WTC11 (cell line): Measurements from ENCODE around the gene TEC. TPM values are rescaled to one million over a fixed set of nuclear protein-coding genes. Genes with fewer than 3 reads are reported as not detected.

ENCODE experiments used
- ATAC-seq: fragments of 200-7000 bp; cut with Tn5 transposase; 2 replicates; pipeline ENCODE4 v1.10.0; 2021; ENCODE audit warnings: mild to moderate bottlenecking, moderate library complexity
- CTCF ChIA-PET: fragments of 300-600 bp; sonication (Branson Sonifier 250); formaldehyde crosslinking; loops from one replicate; lab custom pipeline; 2021; ENCODE audit warnings: antibody characterized with exemption; lab: Charles Lee
- POLR2A ChIA-PET: fragments of 350-600 bp; sonication (Branson Sonifier 250); formaldehyde crosslinking; loops from one replicate; lab custom pipeline; 2021; ENCODE audit warnings: antibody characterized with exemption; lab: Charles Lee
- DNase-seq: peaks from one replicate; pipeline ENCODE4 v3.0.0; 2021; ENCODE audit warnings: low spot score
- H3K27ac Mint-ChIP-seq: 2 replicates; pipeline ENCODE4 v1.8.0; 2021; ENCODE audit warnings: mixed read lengths
- H3K27me3 Mint-ChIP-seq: 2 replicates; pipeline ENCODE4 v1.8.0; 2021; ENCODE audit warnings: low read depth, mild to moderate bottlenecking, moderate library complexity, mixed read lengths
- H3K36me3 Mint-ChIP-seq: 2 replicates; pipeline ENCODE4 v1.8.0; 2021; ENCODE audit warnings: mixed read lengths
- H3K4me1 Mint-ChIP-seq: 2 replicates; pipeline ENCODE4 v1.8.0; 2022; ENCODE audit warnings: mixed read lengths
- H3K4me3 Mint-ChIP-seq: 2 replicates; pipeline ENCODE4 v1.8.0; 2021; ENCODE audit warnings: mild to moderate bottlenecking, moderate library complexity, mixed read lengths
- H3K9me3 Mint-ChIP-seq: 2 replicates; pipeline ENCODE4 v1.8.0; 2021; ENCODE audit warnings: mixed read lengths
- CBFB ChIP-seq: sonication (generic); formaldehyde crosslinking; IDR thresholded peaks from 2 replicates; pipeline ENCODE4 v1.8.1; 2022; ENCODE audit warnings: mild to moderate bottlenecking, low read depth, missing genetic modification reagents
- CREB1 ChIP-seq: sonication (generic); formaldehyde crosslinking; IDR thresholded peaks from 2 replicates; pipeline ENCODE4 v1.8.0; 2023; ENCODE audit warnings: mild to moderate bottlenecking, missing genetic modification reagents
- ESRRA ChIP-seq: sonication (generic); formaldehyde crosslinking; IDR thresholded peaks from 2 replicates; pipeline ENCODE4 v1.8.1; 2022; ENCODE audit warnings: mild to moderate bottlenecking, missing genetic modification reagents, borderline replicate concordance
- ETV6 ChIP-seq: sonication (generic); formaldehyde crosslinking; IDR thresholded peaks from 2 replicates; pipeline ENCODE4 v1.8.1; 2022; ENCODE audit warnings: mild to moderate bottlenecking, missing genetic modification reagents
- FOXK1 ChIP-seq: sonication (generic); formaldehyde crosslinking; IDR thresholded peaks from 2 replicates; pipeline ENCODE4 v1.8.0; 2022; ENCODE audit warnings: mild to moderate bottlenecking, moderate library complexity, missing genetic modification reagents
- GRHL2 ChIP-seq: fragments of 250-450 bp; sonication (Bioruptor Pico); IDR thresholded peaks from 2 replicates; pipeline ENCODE4 v1.8.0; 2022; ENCODE audit warnings: mild to moderate bottlenecking, moderate library complexity; ENCODE audit not compliant: insufficient replicate concordance, severe bottlenecking
- KAT7 ChIP-seq: sonication (generic); formaldehyde crosslinking; IDR thresholded peaks from 2 replicates; pipeline ENCODE4 v1.8.1; 2023; ENCODE audit warnings: missing genetic modification reagents, mild to moderate bottlenecking, borderline replicate concordance
- NR3C1 ChIP-seq: sonication (generic); formaldehyde crosslinking; conservative IDR thresholded peaks from 2 replicates; pipeline ENCODE4 v1.8.1; 2023; ENCODE audit warnings: low read depth, mild to moderate bottlenecking, missing genetic modification reagents
- RELA ChIP-seq: sonication (generic); formaldehyde crosslinking; IDR thresholded peaks from 2 replicates; pipeline ENCODE4 v1.8.1; 2022; ENCODE audit warnings: missing genetic modification reagents, mild to moderate bottlenecking, borderline replicate concordance
- SOX15 ChIP-seq: fragments of 250-450 bp; sonication (Bioruptor Pico); IDR thresholded peaks from 2 replicates; pipeline ENCODE4 v1.9.0; 2021; ENCODE audit warnings: mild to moderate bottlenecking
- ZNF263 ChIP-seq: sonication (generic); formaldehyde crosslinking; IDR thresholded peaks from 2 replicates; pipeline ENCODE4 v1.8.1; 2022; ENCODE audit warnings: low read depth, mild to moderate bottlenecking, moderate library complexity, missing genetic modification reagents
- ZNF671 ChIP-seq: fragments of 250-450 bp; sonication (Bioruptor Pico); IDR thresholded peaks from 2 replicates; pipeline ENCODE4 v1.8.0; 2021; ENCODE audit warnings: mild to moderate bottlenecking
- total RNA-seq: library from RNA; stranded (reverse); gene quantifications from 3 replicates; pipeline ENCODE4 v1.2.3, GENCODE V29; 2021
- TF ChIP-seq, protein P1 (sequence below): sonication (generic); formaldehyde crosslinking; IDR thresholded peaks from 2 replicates; pipeline ENCODE4 v1.8.0; 2022; ENCODE audit warnings: mild to moderate bottlenecking, missing genetic modification reagents
- TF ChIP-seq, protein P2 (sequence below): fragments of 250-450 bp; sonication (Bioruptor Pico); IDR thresholded peaks from 2 replicates; pipeline ENCODE4 v2.1.2; 2022; ENCODE audit warnings: mild to moderate bottlenecking, moderate library complexity
- TF ChIP-seq, protein P3 (sequence below): sonication (generic); formaldehyde crosslinking; IDR thresholded peaks from 2 replicates; pipeline ENCODE4 v1.8.1; 2023; ENCODE audit warnings: mild to moderate bottlenecking, missing genetic modification reagents
- TF ChIP-seq, protein P4 (sequence below): sonication (generic); formaldehyde crosslinking; IDR thresholded peaks from 2 replicates; pipeline ENCODE4 v1.8.1; 2023; ENCODE audit warnings: mild to moderate bottlenecking, moderate library complexity, missing genetic modification reagents
- TF ChIP-seq, protein P5 (sequence below): sonication (generic); formaldehyde crosslinking; IDR thresholded peaks from 2 replicates; pipeline ENCODE4 v1.8.1; 2023; ENCODE audit warnings: mild to moderate bottlenecking, missing genetic modification reagents, moderate library complexity
- TF ChIP-seq, protein P6 (sequence below): sonication (generic); formaldehyde crosslinking; IDR thresholded peaks from 2 replicates; pipeline ENCODE4 v1.8.1; 2022; ENCODE audit warnings: mild to moderate bottlenecking, missing genetic modification reagents, moderate library complexity, borderline replicate concordance
- TF ChIP-seq, protein P7 (sequence below): sonication (generic); formaldehyde crosslinking; IDR thresholded peaks from 2 replicates; pipeline ENCODE4 v1.8.0; 2023; ENCODE audit warnings: mild to moderate bottlenecking, missing genetic modification reagents

TEC gene
- total RNA-seq, 1 experiment from 2014 or later: 8.8 TPM

DNA sequence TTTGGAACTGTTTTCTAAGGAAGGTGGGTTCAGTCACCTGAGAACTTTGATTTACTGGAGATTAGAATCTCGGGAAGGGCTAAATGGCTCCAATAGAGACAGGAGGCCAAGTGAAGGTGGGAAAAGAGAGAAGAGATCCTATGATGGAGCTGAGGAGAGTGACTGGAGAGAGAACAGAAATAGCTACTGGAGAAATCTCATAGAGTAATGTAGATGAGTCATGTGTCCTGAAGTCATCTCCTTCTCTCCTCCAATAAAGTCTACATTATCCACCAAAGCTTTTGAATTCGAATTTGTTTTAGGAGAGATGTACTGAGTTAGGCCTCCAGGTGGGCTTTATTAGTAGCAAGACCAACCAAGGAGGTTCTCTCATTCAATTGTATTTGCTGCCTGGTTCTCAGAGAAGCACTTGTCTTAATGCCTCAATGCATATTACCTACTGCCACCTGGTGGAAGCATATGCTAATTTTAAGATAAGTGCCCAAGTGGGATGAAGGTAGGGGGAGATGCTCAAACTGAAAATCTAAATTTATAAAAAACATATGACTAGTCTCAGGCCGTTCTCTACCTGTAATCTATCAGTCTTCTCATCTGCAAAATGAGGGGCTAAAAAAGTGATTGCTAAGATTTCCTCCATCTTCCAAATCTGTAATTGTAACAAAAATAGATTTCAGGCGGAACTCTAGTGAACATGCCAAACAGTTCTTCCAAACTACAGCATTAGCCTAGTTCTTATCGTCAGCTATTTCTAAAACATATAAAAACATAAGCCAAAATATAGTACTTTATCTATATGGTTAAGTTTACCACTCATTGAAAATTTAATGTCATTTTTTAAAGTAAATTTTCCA lies 160.0 kb downstream of the TEC start (continued):
- TF ChIP-seq, protein P1, sequence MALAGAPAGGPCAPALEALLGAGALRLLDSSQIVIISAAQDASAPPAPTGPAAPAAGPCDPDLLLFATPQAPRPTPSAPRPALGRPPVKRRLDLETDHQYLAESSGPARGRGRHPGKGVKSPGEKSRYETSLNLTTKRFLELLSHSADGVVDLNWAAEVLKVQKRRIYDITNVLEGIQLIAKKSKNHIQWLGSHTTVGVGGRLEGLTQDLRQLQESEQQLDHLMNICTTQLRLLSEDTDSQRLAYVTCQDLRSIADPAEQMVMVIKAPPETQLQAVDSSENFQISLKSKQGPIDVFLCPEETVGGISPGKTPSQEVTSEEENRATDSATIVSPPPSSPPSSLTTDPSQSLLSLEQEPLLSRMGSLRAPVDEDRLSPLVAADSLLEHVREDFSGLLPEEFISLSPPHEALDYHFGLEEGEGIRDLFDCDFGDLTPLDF (CRISPR knock-in tag): no peak
- TF ChIP-seq, protein P2, sequence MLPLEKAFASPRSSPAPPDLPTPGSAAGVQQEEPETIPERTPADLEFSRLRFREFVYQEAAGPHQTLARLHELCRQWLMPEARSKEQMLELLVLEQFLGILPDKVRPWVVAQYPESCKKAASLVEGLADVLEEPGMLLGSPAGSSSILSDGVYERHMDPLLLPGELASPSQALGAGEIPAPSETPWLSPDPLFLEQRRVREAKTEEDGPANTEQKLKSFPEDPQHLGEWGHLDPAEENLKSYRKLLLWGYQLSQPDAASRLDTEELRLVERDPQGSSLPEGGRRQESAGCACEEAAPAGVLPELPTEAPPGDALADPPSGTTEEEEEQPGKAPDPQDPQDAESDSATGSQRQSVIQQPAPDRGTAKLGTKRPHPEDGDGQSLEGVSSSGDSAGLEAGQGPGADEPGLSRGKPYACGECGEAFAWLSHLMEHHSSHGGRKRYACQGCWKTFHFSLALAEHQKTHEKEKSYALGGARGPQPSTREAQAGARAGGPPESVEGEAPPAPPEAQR (CRISPR knock-in tag): no peak
- TF ChIP-seq RELA (no peak), CREB1 (CRISPR knock-in tag) (no peak), GRHL2 (CRISPR knock-in tag) (no peak)

DNA sequence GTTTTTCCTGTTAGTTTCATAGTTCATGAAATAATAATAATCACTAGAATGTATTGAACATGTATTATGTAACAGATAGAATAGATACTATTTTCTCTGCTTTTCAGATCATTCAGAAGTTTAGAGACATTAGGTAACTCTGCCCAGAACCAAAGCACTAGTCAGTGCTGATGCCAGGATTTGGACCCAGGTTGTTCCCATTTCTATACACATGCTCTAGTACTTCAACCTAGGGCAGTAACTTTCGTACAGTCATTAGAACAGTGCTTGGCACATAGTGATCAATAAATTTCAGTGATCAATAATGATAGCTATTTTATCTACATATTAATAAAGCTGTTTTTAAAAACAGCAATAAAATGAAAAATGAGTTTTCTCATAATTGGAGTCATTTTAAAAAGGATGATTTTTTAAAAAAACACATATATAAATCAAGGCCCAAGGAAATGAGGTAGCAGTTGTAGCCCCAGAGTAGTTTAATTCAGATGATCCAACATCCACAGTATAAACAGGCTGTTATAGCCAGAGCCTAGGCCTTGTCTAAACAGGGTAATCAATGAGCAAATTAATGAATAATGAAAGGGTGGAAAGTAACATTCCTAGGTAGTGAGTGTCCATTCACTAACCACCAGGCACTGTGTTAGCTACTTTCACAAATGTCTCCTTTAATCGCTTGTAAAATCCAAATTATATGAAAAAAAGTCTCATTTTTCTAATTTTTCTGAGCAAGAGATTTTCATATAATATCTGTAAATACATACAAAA lies 161.1 kb downstream of the TEC start:
- ATAC-seq (no peak), DNase-seq (no peak)
- H3K36me3 Mint-ChIP-seq: no peaks in the 10 kb centered on the region
- H3K4me3 Mint-ChIP-seq: no peak overlapping the region
- no peaks in the 10 kb centered on the region for H3K9me3 Mint-ChIP-seq
- peaks cover 36% of the 10 kb centered on the region for H3K4me1 Mint-ChIP-seq
- ChIA-PET POLR2A (no interaction called here), CTCF (interaction anchor here (0.6 to 1.3 kb wide), 4 partner anchors 19 to 451 kb away, joined by 3 to 5 read pairs (median 4); no protein-coding TSS in a partner anchor)
- H3K27me3 Mint-ChIP-seq: no peaks in the 10 kb centered on the region
- H3K27ac Mint-ChIP-seq: no peak overlapping the region
- TF ChIP-seq, protein P3, sequence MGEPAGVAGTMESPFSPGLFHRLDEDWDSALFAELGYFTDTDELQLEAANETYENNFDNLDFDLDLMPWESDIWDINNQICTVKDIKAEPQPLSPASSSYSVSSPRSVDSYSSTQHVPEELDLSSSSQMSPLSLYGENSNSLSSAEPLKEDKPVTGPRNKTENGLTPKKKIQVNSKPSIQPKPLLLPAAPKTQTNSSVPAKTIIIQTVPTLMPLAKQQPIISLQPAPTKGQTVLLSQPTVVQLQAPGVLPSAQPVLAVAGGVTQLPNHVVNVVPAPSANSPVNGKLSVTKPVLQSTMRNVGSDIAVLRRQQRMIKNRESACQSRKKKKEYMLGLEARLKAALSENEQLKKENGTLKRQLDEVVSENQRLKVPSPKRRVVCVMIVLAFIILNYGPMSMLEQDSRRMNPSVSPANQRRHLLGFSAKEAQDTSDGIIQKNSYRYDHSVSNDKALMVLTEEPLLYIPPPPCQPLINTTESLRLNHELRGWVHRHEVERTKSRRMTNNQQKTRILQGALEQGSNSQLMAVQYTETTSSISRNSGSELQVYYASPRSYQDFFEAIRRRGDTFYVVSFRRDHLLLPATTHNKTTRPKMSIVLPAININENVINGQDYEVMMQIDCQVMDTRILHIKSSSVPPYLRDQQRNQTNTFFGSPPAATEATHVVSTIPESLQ: no peak
- TF ChIP-seq KAT7 (CRISPR knock-in tag) (no peak), ZNF671 (no peak), ESRRA (CRISPR knock-in tag) (no peak), NR3C1 (no peak), SOX15 (no peak), ETV6 (CRISPR knock-in tag) (no peak), ZNF263 (no peak), CBFB (no peak), FOXK1 (CRISPR knock-in tag) (no peak)
- TF ChIP-seq, protein P4, sequence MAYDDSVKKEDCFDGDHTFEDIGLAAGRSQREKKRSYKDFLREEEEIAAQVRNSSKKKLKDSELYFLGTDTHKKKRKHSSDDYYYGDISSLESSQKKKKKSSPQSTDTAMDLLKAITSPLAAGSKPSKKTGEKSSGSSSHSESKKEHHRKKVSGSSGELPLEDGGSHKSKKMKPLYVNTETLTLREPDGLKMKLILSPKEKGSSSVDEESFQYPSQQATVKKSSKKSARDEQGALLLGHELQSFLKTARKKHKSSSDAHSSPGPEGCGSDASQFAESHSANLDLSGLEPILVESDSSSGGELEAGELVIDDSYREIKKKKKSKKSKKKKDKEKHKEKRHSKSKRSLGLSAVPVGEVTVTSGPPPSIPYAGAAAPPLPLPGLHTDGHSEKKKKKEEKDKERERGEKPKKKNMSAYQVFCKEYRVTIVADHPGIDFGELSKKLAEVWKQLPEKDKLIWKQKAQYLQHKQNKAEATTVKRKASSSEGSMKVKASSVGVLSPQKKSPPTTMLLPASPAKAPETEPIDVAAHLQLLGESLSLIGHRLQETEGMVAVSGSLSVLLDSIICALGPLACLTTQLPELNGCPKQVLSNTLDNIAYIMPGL: no peak
- TF ChIP-seq, protein P5, sequence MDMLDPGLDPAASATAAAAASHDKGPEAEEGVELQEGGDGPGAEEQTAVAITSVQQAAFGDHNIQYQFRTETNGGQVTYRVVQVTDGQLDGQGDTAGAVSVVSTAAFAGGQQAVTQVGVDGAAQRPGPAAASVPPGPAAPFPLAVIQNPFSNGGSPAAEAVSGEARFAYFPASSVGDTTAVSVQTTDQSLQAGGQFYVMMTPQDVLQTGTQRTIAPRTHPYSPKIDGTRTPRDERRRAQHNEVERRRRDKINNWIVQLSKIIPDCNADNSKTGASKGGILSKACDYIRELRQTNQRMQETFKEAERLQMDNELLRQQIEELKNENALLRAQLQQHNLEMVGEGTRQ: no peak
- TF ChIP-seq, protein P6, sequence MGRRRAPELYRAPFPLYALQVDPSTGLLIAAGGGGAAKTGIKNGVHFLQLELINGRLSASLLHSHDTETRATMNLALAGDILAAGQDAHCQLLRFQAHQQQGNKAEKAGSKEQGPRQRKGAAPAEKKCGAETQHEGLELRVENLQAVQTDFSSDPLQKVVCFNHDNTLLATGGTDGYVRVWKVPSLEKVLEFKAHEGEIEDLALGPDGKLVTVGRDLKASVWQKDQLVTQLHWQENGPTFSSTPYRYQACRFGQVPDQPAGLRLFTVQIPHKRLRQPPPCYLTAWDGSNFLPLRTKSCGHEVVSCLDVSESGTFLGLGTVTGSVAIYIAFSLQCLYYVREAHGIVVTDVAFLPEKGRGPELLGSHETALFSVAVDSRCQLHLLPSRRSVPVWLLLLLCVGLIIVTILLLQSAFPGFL (CRISPR knock-in tag): no peak
- TF ChIP-seq, protein P7, sequence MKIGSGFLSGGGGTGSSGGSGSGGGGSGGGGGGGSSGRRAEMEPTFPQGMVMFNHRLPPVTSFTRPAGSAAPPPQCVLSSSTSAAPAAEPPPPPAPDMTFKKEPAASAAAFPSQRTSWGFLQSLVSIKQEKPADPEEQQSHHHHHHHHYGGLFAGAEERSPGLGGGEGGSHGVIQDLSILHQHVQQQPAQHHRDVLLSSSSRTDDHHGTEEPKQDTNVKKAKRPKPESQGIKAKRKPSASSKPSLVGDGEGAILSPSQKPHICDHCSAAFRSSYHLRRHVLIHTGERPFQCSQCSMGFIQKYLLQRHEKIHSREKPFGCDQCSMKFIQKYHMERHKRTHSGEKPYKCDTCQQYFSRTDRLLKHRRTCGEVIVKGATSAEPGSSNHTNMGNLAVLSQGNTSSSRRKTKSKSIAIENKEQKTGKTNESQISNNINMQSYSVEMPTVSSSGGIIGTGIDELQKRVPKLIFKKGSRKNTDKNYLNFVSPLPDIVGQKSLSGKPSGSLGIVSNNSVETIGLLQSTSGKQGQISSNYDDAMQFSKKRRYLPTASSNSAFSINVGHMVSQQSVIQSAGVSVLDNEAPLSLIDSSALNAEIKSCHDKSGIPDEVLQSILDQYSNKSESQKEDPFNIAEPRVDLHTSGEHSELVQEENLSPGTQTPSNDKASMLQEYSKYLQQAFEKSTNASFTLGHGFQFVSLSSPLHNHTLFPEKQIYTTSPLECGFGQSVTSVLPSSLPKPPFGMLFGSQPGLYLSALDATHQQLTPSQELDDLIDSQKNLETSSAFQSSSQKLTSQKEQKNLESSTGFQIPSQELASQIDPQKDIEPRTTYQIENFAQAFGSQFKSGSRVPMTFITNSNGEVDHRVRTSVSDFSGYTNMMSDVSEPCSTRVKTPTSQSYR: no peak
